ENCODE measurements around the gene EPB41L2. TPM values are rescaled to one million over a fixed set of nuclear protein-coding genes. Genes with fewer than 3 reads are reported as not detected.

The EPB41L2 gene
- total RNA-seq, 1 experiment from 2014 or later: 22.5 TPM

- BruUV-seq (replicated peaks): no TSS peak
- POLR2A ChIA-PET: no interaction called here
- Mint-ChIP-seq H3K4me1 (ENCODE audit: insufficient read depth, unreplicated experiment) (no peaks in the 10 kb centered on the region), H3K36me3 (ENCODE audit: insufficient read depth, unreplicated experiment) (no peaks in the 10 kb centered on the region), H3K9me3 (ENCODE audit: unreplicated experiment) (no peaks in the 10 kb centered on the region), H3K4me3 (ENCODE audit: unreplicated experiment) (no peak overlapping the region), H3K27ac (ENCODE audit: low read depth, unreplicated experiment) (no peak overlapping the region), H3K27me3 (ENCODE audit: insufficient read depth, unreplicated experiment) (no peaks in the 10 kb centered on the region)
- intact Hi-C loops (cut with micrococcal nuclease): no loop called here
- no peak for DNase-seq (ENCODE audit: unreplicated experiment)
- CTCF ChIA-PET: no interaction called here
- TF ChIP-seq CTCF (IDR thresholded peaks at IDR 0.05; ENCODE audit: unreplicated experiment): no peak
Measured at GRCh38 chr6:131001111-131001736, 61.8 kb downstream of the EPB41L2 start.

GRCh38 chr6:131000544-131000943 lies 62.5 kb downstream of the EPB41L2 start:
- no peaks in the 10 kb centered on the region for H3K36me3 Mint-ChIP-seq (ENCODE audit: insufficient read depth, unreplicated experiment)
- no peak overlapping the region for H3K27ac Mint-ChIP-seq (ENCODE audit: low read depth, unreplicated experiment)
- H3K9me3 Mint-ChIP-seq (ENCODE audit: unreplicated experiment): no peaks in the 10 kb centered on the region
- H3K27me3 Mint-ChIP-seq (ENCODE audit: insufficient read depth, unreplicated experiment): no peaks in the 10 kb centered on the region
- H3K4me3 Mint-ChIP-seq (ENCODE audit: unreplicated experiment): no peak overlapping the region
- POLR2A ChIA-PET: no interaction called here
- TF ChIP-seq CTCF (IDR thresholded peaks at IDR 0.05; ENCODE audit: unreplicated experiment): no peak
- no peak for DNase-seq (ENCODE audit: unreplicated experiment)
- intact Hi-C loops (cut with micrococcal nuclease): no loop called here
- BruUV-seq (replicated peaks): no TSS peak
- CTCF ChIA-PET: interaction anchor here (0.6 kb wide), 1 partner anchor 1367 kb away, joined by 3 read pairs; no protein-coding TSS in a partner anchor
- no peaks in the 10 kb centered on the region for H3K4me1 Mint-ChIP-seq (ENCODE audit: insufficient read depth, unreplicated experiment)

- no peak for TF ChIP-seq CTCF (IDR thresholded peaks at IDR 0.05; ENCODE audit: unreplicated experiment)
- POLR2A ChIA-PET: interaction anchor here (1.0 kb wide), 1 partner anchor 17 kb away, joined by 6 read pairs; no protein-coding TSS in a partner anchor
- Mint-ChIP-seq H3K4me1 (ENCODE audit: insufficient read depth, unreplicated experiment) (no peaks in the 10 kb centered on the region), H3K27me3 (ENCODE audit: insufficient read depth, unreplicated experiment) (no peaks in the 10 kb centered on the region), H3K36me3 (ENCODE audit: insufficient read depth, unreplicated experiment) (peaks cover 4% of the 10 kb centered on the region), H3K9me3 (ENCODE audit: unreplicated experiment) (no peaks in the 10 kb centered on the region), H3K4me3 (ENCODE audit: unreplicated experiment) (no peak overlapping the region), H3K27ac (ENCODE audit: low read depth, unreplicated experiment) (no peak overlapping the region)
- intact Hi-C loops (cut with micrococcal nuclease): no loop called here
- CTCF ChIA-PET: no interaction called here
- no peak for DNase-seq (ENCODE audit: unreplicated experiment)
- BruUV-seq (replicated peaks): no TSS peak
Measured at GRCh38 chr6:130997061-130997753, 65.8 kb downstream of the EPB41L2 start.

- no TSS peak for BruUV-seq (replicated peaks)
- DNase-seq (ENCODE audit: unreplicated experiment): no peak
- POLR2A ChIA-PET: no interaction called here
- H3K4me3 Mint-ChIP-seq (ENCODE audit: unreplicated experiment): no peak overlapping the region
- CTCF ChIA-PET: no interaction called here
- TF ChIP-seq CTCF (IDR thresholded peaks at IDR 0.05; ENCODE audit: unreplicated experiment): no peak
- no peaks in the 10 kb centered on the region for H3K4me1 Mint-ChIP-seq (ENCODE audit: insufficient read depth, unreplicated experiment)
- no peaks in the 10 kb centered on the region for H3K9me3 Mint-ChIP-seq (ENCODE audit: unreplicated experiment)
- H3K27me3 Mint-ChIP-seq (ENCODE audit: insufficient read depth, unreplicated experiment): no peaks in the 10 kb centered on the region
- no peak overlapping the region for H3K27ac Mint-ChIP-seq (ENCODE audit: low read depth, unreplicated experiment)
- H3K36me3 Mint-ChIP-seq (ENCODE audit: insufficient read depth, unreplicated experiment): peaks cover 4% of the 10 kb centered on the region
- intact Hi-C loops (cut with micrococcal nuclease): no loop called here
Measured at GRCh38 chr6:130996635-130997034, 66.4 kb downstream of the EPB41L2 start.
